GDM1 (cell line): ENCODE measurements around the gene FGA.

Experiments
- DNase-seq: peaks from one replicate; lab custom pipeline; 2025; lab: John Stamatoyannopoulos, UW

FGA gene

DNA sequence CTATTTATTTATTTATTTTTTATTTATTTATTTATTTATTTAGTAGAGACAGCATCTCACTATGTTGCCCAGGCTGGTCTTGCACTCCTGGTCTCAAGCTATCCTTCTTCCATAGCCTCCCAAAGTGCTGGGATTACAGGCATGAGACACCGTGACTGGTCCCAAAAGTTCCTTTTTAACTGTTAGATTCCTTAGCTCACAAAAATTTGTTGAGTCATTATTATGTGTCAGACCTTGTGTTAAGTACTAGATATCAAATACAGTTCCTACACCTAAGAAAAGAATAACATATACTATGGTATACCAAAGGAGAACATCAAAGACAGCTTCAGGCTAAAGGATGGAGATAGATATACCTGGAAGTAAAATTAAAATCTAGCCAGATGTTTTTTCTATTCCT, 11.6 kb downstream of the FGA start:
- DNase-seq = no peak

- DNase-seq = no peak
These were observed 13.2 kb downstream of the FGA start for GRCh38 chr4:154577324-154577723.

DNA sequence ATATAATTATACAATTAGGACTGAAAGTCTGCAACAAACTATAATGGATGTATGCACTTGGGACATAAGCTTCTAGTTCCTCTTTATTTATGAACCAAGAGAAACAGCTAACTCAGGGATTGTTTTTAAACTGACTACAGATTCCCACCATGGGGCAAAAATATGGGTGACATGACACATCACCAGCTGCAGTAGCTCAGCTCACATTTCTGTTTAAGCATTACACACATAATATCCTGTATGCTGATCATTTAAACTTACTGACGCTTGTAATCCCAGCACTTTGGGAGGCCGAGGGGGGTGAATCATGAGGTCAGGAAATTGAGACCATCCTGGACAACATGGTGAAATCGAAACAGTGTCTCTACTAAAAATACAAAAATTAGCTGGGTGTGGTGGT, 16.2 kb downstream of the FGA start:
- DNase-seq = no peak

GRCh38 chr4:154573190-154573870, 17.2 kb downstream of the FGA start:
- DNase-seq = no peak

- DNase-seq = no peak
These were observed 21.0 kb downstream of the FGA start for GRCh38 chr4:154569584-154569983.

DNA sequence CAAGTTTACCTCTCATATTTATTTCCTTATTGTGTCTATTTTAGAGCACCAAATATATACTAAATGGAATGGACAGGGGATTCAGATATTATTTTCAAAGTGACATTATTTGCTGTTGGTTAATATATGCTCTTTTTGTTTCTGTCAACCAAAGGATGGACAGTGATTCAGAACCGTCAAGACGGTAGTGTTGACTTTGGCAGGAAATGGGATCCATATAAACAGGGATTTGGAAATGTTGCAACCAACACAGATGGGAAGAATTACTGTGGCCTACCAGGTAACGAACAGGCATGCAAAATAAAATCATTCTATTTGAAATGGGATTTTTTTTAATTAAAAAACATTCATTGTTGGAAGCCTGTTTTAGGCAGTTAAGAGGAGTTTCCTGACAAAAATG, 21.5 kb downstream of the FGA start:
- DNase-seq = no peak

GRCh38 chr4:154566639-154567204, 23.8 kb downstream of the FGA start:
- no peak for DNase-seq

DNA sequence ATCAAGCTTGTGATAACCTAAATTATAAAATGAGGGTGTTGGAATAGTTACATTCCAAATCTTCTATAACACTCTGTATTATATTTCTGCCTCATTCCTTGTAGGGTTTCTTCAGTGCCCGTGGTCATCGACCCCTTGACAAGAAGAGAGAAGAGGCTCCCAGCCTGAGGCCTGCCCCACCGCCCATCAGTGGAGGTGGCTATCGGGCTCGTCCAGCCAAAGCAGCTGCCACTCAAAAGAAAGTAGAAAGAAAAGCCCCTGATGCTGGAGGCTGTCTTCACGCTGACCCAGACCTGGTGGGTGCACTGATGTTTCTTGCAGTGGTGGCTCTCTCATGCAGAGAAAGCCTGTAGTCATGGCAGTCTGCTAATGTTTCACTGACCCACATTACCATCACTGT, 24.8 kb downstream of the FGA start:
- no peak for DNase-seq

DNA sequence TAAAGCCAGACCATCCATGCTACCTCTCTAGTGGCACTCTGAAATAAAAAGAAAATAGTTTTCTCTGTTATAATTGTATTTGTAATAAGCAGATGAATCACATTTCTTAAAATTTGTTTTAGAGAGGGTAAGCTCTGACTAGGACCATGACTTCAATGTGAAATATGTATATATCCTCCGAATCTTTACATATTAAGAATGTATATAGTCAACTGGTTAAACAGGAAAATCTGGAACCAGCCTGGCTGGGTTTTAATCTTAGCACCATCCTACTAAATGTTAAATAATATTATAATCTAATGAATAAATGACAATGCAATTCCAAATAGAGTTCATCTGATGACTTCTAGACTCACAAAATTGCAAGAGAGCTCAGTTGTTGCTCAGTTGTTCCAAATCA, 26.2 kb downstream of the FGA start:
- DNase-seq = no peak

- DNase-seq = no peak
These were observed 27.8 kb downstream of the FGA start, which contains the start of gene FGB for GRCh38 chr4:154562697-154563254. Gene FGB (plus strand): TSS chr4:154563011. CDS start chr4:154563019, 8 bp downstream.

DNA sequence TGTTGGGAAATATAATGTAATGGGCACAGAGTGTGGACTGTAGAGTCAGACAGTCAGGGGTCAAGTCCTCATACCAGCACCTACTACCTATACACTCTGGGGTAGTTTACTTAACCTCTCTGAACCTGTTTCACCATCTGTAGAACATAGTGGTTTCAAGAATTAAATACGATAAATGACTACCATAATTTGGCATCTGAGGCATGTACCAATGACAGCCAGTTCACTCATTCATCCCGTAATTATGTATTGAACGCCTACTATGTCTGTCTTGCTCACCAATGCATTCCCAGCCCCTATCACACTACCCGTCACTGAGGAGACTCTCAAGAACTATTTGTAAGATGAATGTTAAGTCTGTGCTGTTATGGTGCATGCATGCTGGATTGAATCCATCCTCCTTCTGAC, 29.7 kb downstream of the FGA start:
- no peak for DNase-seq

GRCh38 chr4:154560419-154560801, 30.1 kb downstream of the FGA start:
- no peak for DNase-seq

GRCh38 chr4:154559494-154560418, 30.8 kb downstream of the FGA start:
- peak; percentile 16 for DNase-seq

- no peak for DNase-seq
These were observed 31.4 kb downstream of the FGA start for GRCh38 chr4:154559141-154559493.

GRCh38 chr4:154551872-154552686, 38.5 kb downstream of the FGA start:
- peak; percentile 3 for DNase-seq

DNA sequence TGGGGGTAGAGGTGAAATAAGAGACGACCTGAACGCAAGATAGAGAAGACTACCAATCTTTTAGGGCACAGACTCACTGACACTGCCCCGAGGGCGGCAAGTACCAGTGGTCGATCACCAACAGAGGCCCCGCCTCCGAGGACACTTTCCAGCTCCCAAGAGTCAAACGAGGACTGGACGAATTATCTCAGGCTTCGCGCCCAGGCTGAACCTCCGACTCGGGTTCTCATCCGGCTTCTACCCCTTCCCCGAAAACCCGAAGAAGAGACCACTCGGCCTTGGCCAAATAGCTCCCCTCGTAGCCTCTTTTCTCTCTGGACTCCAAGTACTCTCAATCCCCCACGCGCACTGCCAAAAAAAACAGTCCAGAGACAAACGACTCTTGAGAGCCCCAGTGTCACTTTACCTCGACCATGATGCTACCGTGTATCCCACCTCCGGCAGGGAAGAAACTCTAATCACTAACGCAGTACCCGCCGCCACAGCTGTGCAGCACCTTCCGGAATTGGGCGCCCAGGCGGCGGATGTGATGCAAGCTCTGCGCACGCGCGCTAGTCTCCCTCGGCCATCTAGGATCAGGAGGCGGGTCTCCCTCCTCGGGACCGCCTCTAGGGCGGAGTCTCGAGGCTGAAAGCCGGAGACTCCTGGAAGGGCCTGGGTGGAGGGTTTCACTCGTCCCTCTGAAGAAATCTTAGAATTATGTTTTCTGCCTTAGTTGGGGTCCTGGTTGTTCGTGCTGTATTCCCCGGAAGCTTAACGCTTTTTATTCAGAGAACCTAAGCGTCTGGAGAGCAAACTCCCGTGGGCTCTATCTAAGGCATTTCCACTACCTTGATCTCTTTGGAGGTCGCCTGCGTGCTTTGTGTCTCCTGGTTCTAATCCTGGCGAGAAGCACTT, 40.4 kb downstream of the FGA start, which contains the start of gene PLRG1:
Gene PLRG1 (minus strand): TSS at position 507 of the 897 bp plus-strand sequence. CDS start 92 bp downstream, at position 415.
- peak; percentile 91 for DNase-seq

DNA sequence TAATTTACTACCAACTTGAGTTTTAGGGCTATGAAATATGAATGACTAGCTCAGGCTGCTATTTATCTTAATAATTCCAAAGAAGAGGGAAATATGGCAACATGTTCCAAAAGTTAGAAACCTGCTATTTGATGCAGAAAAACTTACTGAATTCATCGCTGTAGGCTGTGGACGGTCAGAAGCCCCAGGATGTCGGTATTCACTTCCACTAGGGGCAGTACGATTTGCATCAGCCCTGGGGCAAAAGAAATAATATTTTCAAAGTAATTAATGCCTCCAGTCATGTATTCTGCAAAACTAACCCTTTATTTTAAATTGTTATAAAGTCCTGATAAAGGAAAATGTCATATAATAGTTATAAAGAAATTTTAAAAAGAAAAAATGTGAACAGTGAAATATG, 44.9 kb downstream of the FGA start:
- no peak for DNase-seq

GRCh38 chr4:154542271-154542879, 48.2 kb downstream of the FGA start:
- no peak for DNase-seq
